CD4-positive, alpha-beta T cell treated with Interleukin-17A for 1 hour (primary cell): ENCODE results near the gene ARRDC3.
A peak's percentile ranks its signal among the peaks of the same experiment; 100 is the strongest.
"Not testable (repeated sequence)": the region's sequence is repeated elsewhere in the genome, so short reads cannot be mapped to it uniquely, and the experiment has no call there.

ENCODE experiments used
- DNase-seq: peaks from one replicate; pipeline ENCODE4 v3.0.0-alpha.2; 2020

ARRDC3 gene

GRCh38 chr5:91359962-91360609, 23.0 kb downstream of the ARRDC3 start:
- DNase-seq, result no peak

- DNase-seq, result no peak
Observed at GRCh38 chr5:91357806-91358205, 25.3 kb downstream of the ARRDC3 start.

GRCh38 chr5:91357012-91357634, 26.0 kb downstream of the ARRDC3 start:
- DNase-seq, result no peak

- DNase-seq, result not testable (repeated sequence)
Observed at GRCh38 chr5:91354867-91355266, 28.2 kb downstream of the ARRDC3 start.

GRCh38 chr5:91352831-91353695, 30.1 kb downstream of the ARRDC3 start:
- no peak for DNase-seq

- DNase-seq, result no peak
Observed at GRCh38 chr5:91345461-91345860, 37.7 kb downstream of the ARRDC3 start.

- DNase-seq, result not testable (repeated sequence)
Observed at GRCh38 chr5:91344661-91345200, 38.4 kb downstream of the ARRDC3 start.

- DNase-seq, result no peak
Observed at GRCh38 chr5:91343916-91344315, 39.2 kb downstream of the ARRDC3 start.

GRCh38 chr5:91342931-91343330, 40.2 kb downstream of the ARRDC3 start:
- DNase-seq, result not testable (repeated sequence)

- DNase-seq, result no peak
Observed at GRCh38 chr5:91341154-91341553, 42.0 kb downstream of the ARRDC3 start.

- no peak for DNase-seq
Observed at GRCh38 chr5:91340532-91340931, 42.6 kb downstream of the ARRDC3 start.

- no peak for DNase-seq
Observed at GRCh38 chr5:91339063-91339705, 43.9 kb downstream of the ARRDC3 start.

- DNase-seq, result no peak
Observed at GRCh38 chr5:91332267-91333045, 50.7 kb downstream of the ARRDC3 start.

GRCh38 chr5:91331705-91332104, 51.4 kb downstream of the ARRDC3 start:
- no peak for DNase-seq

GRCh38 chr5:91329283-91329682, 53.8 kb downstream of the ARRDC3 start:
- no peak for DNase-seq

GRCh38 chr5:91328743-91329142, 54.4 kb downstream of the ARRDC3 start:
- no peak for DNase-seq

GRCh38 chr5:91322981-91323380, 60.1 kb downstream of the ARRDC3 start:
- DNase-seq, result not testable (repeated sequence)

GRCh38 chr5:91319667-91320066, 63.5 kb downstream of the ARRDC3 start:
- no peak for DNase-seq

- DNase-seq, result peak; percentile 27
Observed at GRCh38 chr5:91318724-91319123, 64.4 kb downstream of the ARRDC3 start.
